Kidney (tissue), 14 donors: ENCODE measurements around the gene RBPMS2. TPM values are rescaled to one million over a fixed set of nuclear protein-coding genes. Genes with fewer than 3 reads are reported as not detected.

ENCODE experiments used
- DNase-seq, 5 donors: peaks; one replicate each; pipeline ENCODE4 v3.0.0-alpha.2; 2013 to 2020
- FAIRE-seq: peaks from 2 replicates; lab custom pipeline; 2012; peaks lifted over from hg19 to GRCh38; lab: Jason Lieb, UNC
- H3K27ac ChIP-seq, 2 donors: one replicate each; pipeline ENCODE4 v1.7.0; 2013; ENCODE audit warnings: low read depth in 2 of 2, low read length in 2 of 2, inconsistent platforms in 1 of 2
- H3K27me3 ChIP-seq: one replicate; pipeline ENCODE4 v1.7.1; 2013; ENCODE audit warnings: low read length, inconsistent platforms; ENCODE audit not compliant: control insufficient read depth, insufficient read depth
- H3K36me3 ChIP-seq, 3 donors: one replicate each; pipeline versions ENCODE4 v1.7.0 to v1.7.1; 2013; ENCODE audit warnings: low read length in 3 of 3, control low read depth in 1 of 3, inconsistent platforms in 1 of 3; ENCODE audit not compliant: insufficient read depth in 3 of 3, control insufficient read depth in 2 of 3
- H3K4me1 ChIP-seq, 3 donors: one replicate each; pipeline versions ENCODE4 v1.7.0 to v1.7.1; 2013; ENCODE audit warnings: low read length in 3 of 3, inconsistent platforms in 1 of 3, low read depth in 1 of 3; ENCODE audit not compliant: control insufficient read depth in 2 of 3, insufficient read depth in 2 of 3
- H3K4me3 ChIP-seq, 3 donors: one replicate each; pipeline versions ENCODE4 v1.7.0 to v1.8.1; 2013; ENCODE audit warnings: low read length in 3 of 3, control low read depth in 1 of 3, inconsistent platforms in 1 of 3
- H3K9ac ChIP-seq, 3 donors: one replicate each; pipeline versions ENCODE4 v1.7.0 to v1.7.1; 2013; ENCODE audit warnings: low read length in 3 of 3, control low read depth in 1 of 3, inconsistent platforms in 1 of 3
- H3K9me3 ChIP-seq, 3 donors: one replicate each; pipeline versions ENCODE4 v1.7.0 to v1.7.1; 2013; ENCODE audit warnings: low read length in 3 of 3, control low read depth in 1 of 3, inconsistent platforms in 1 of 3; ENCODE audit not compliant: control insufficient read depth in 2 of 3, insufficient read depth in 1 of 3
- intact Hi-C: fragments of 100-400 bp; cut with DNase I; formaldehyde crosslinking; loops from one replicate; pipeline ENCODE4 v1.11.1; 2022
- polyA plus RNA-seq: library from polyadenylated mRNA; stranded (reverse); fragments of 350-450 nt; fragmentation: Illumina TruSeq; extraction: RNeasy Lipid Tissue Mini Kit (QIAGEN cat#74804); gene quantifications from one replicate; pipeline ENCODE4 v1.2.3, GENCODE V29; 2014; ENCODE audit warnings: low read depth, low replicate concordance; ENCODE audit not compliant: insufficient read depth
- total RNA-seq: library from RNA; stranded (reverse); fragmentation: NEBNext Ultra II Directional; extraction: Animal tissue kit (Norgen Biotek cat#: 25700); gene quantifications from one replicate; pipeline ENCODE4 v1.2.1, GENCODE V29; 2021
- TF ChIP-seq, protein P1 (sequence below): IDR thresholded peaks from 3 replicates; pipeline ENCODE4 v1.5.1; 2012; ENCODE audit warnings: mild to moderate bottlenecking, moderate library complexity, borderline replicate concordance; ENCODE audit not compliant: insufficient read depth; ENCODE audit errors: extremely low read depth
- donor health status: control.
- donor health status: control.
- donor health status: control.
- donor health status: control.
- donor health status: control.
- donor health status: DM: yes; HTN: yes; CAD: no.
- donor health status: Normal renal cell carcinoma (clear cell type).

RBPMS2 gene
- total and polyA plus RNA-seq, 2 donors from 2014 or later = 8.2 to 24.2 TPM

DNA sequence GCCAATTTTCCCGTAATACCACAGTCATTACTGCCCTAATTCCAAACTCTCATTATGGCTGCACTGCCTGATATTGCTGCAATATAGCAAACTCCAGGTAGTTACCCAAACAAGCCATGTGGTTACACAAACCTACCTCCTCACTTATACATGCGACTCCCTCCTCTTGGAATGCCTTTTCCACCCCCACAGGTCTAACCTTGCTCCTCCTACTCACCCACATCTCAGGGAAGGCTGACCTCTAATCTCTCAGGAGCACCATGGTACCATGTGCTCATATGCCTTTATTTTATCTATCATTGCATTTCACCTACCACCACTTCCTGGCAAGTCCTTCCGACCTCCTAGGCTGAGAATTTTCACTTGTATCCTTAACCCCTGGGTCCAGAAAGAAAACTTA, 2.9 kb downstream of the RBPMS2 start:
- TF ChIP-seq, protein P1, sequence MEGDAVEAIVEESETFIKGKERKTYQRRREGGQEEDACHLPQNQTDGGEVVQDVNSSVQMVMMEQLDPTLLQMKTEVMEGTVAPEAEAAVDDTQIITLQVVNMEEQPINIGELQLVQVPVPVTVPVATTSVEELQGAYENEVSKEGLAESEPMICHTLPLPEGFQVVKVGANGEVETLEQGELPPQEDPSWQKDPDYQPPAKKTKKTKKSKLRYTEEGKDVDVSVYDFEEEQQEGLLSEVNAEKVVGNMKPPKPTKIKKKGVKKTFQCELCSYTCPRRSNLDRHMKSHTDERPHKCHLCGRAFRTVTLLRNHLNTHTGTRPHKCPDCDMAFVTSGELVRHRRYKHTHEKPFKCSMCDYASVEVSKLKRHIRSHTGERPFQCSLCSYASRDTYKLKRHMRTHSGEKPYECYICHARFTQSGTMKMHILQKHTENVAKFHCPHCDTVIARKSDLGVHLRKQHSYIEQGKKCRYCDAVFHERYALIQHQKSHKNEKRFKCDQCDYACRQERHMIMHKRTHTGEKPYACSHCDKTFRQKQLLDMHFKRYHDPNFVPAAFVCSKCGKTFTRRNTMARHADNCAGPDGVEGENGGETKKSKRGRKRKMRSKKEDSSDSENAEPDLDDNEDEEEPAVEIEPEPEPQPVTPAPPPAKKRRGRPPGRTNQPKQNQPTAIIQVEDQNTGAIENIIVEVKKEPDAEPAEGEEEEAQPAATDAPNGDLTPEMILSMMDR = no peak
- Histone ChIP-seq H3K36me3 (no peaks in the 10 kb centered on the region), H3K4me1 (peaks cover 0 to 6% (median 3%) of the 10 kb centered on the region in 3 donors), H3K27ac (no peak overlapping the region), H3K9ac (no peak overlapping the region), H3K9me3 (no peaks in the 10 kb centered on the region), H3K4me3 (no peak overlapping the region), H3K27me3 (no peaks in the 10 kb centered on the region)
- DNase-seq (no peak), FAIRE-seq (no peak)
- intact Hi-C loops = no loop called here

GRCh38 chr15:64770626-64771025, 4.8 kb downstream of the RBPMS2 start:
- Histone ChIP-seq H3K27ac (no peak overlapping the region), H3K27me3 (no peaks in the 10 kb centered on the region), H3K9ac (no peak overlapping the region), H3K4me3 (no peak overlapping the region), H3K9me3 (no peaks in the 10 kb centered on the region), H3K4me1 (peaks cover 0 to 2% (median 0%) of the 10 kb centered on the region in 3 donors), H3K36me3 (no peaks in the 10 kb centered on the region)
- DNase-seq = no peak
- intact Hi-C loops = no loop called here
- TF ChIP-seq, protein P1 = no peak
- FAIRE-seq = no peak

GRCh38 chr15:64767203-64767602, 8.2 kb downstream of the RBPMS2 start:
- FAIRE-seq = no peak
- TF ChIP-seq, protein P1 = no peak

GRCh38 chr15:64766058-64766457, 9.3 kb downstream of the RBPMS2 start:
- no peak overlapping the region for H3K4me3 ChIP-seq
- TF ChIP-seq, protein P1 = no peak
- H3K4me1 ChIP-seq = peaks cover 0 to 8% (median 6%) of the 10 kb centered on the region in 3 donors
- no peak for FAIRE-seq
- DNase-seq = no peak
- no peaks in the 10 kb centered on the region for H3K36me3 ChIP-seq
- H3K27me3 ChIP-seq = no peaks in the 10 kb centered on the region
- no peak overlapping the region for H3K9ac ChIP-seq
- no peak overlapping the region for H3K27ac ChIP-seq
- intact Hi-C loops = no loop called here
- no peaks in the 10 kb centered on the region for H3K9me3 ChIP-seq

More at GRCh38 chr15:64767203-64767602, 8.2 kb downstream of the RBPMS2 start:
- Histone ChIP-seq H3K36me3 (no peaks in the 10 kb centered on the region), H3K4me1 (peaks cover 0 to 8% (median 6%) of the 10 kb centered on the region in 3 donors), H3K27ac (no peak overlapping the region), H3K27me3 (no peaks in the 10 kb centered on the region), H3K4me3 (no peak overlapping the region), H3K9ac (no peak overlapping the region), H3K9me3 (no peaks in the 10 kb centered on the region)
- intact Hi-C loops = no loop called here
- DNase-seq = no peak
